Thyroid gland (tissue), 4 donors: ENCODE results near the gene DNAJC12. TPM values are rescaled to one million over a fixed set of nuclear protein-coding genes. Genes with fewer than 3 reads are reported as not detected.
"Not testable (repeated sequence)": the region's sequence is repeated elsewhere in the genome, so short reads cannot be mapped to it uniquely, and the experiment has no call there.

Source experiments
- DNase-seq, 2 donors: peaks; one replicate each; pipeline ENCODE4 v3.0.0-alpha.2; 2019
- H3K27ac ChIP-seq, 3 donors: fragments of 200-600 bp; sonication (generic); 1 replicate in 2 of 3; 2 replicates in 1 of 3; pipeline ENCODE4 v1.5.1; 2016 to 2019; ENCODE audit warnings: mild to moderate bottlenecking in 1 of 3, moderate library complexity in 1 of 3
- H3K27me3 ChIP-seq: fragments of 200-600 bp; sonication (generic); one replicate; pipeline ENCODE4 v1.5.1; 2019
- H3K36me3 ChIP-seq, 2 donors: fragments of 200-600 bp; sonication (generic); one replicate each; pipeline ENCODE4 v1.5.1; 2016 to 2019
- H3K4me1 ChIP-seq, 2 donors: fragments of 200-600 bp; sonication (generic); one replicate each; pipeline ENCODE4 v1.5.1; 2017 to 2019
- H3K4me3 ChIP-seq, 3 donors: fragments of 200-600 bp; sonication (generic); replicated peaks in 1 of 3; 1 replicate in 2 of 3; 2 replicates in 1 of 3; pipeline ENCODE4 v1.5.1; 2016; ENCODE audit warnings: mild to moderate bottlenecking in 1 of 3
- H3K9me3 ChIP-seq: fragments of 200-600 bp; sonication (generic); one replicate; pipeline ENCODE4 v1.5.1; 2017
- CTCF ChIP-seq, 6 experiments: fragments of 200-600 bp in 3 of 6; fragments of 450-650 bp in 3 of 6; sonication (generic) in 3 of 6; IDR thresholded peaks; one replicate each; pipeline ENCODE4 v1.5.1; 2016 to 2019; ENCODE audit warnings: antibody characterized with exemption in 6 of 6, mild to moderate bottlenecking in 2 of 6, inconsistent platforms in 1 of 6, moderate library complexity in 1 of 6
- POLR2A ChIP-seq, 2 donors: fragments of 450-650 bp; IDR thresholded peaks; one replicate each; pipeline ENCODE4 v1.6.1; 2017; ENCODE audit warnings: antibody characterized with exemption in 2 of 2, mild to moderate bottlenecking in 2 of 2, moderate library complexity in 1 of 2
- WGBS, 2 donors: methylation state at CpG; one replicate each; pipeline ENCODE4 v1.1.5; 2017; 5-methylcytosine and 5-hydroxymethylcytosine counted together
- intact Hi-C: fragments of 100-400 bp; cut with DNase I; formaldehyde crosslinking; loops from one replicate; pipeline ENCODE4 v1.15.1; 2023
- total RNA-seq, 4 donors: library from RNA; depleted of rRNA; stranded (reverse); fragments of >200 nt; gene quantifications; one replicate each; pipeline ENCODE4 v1.2.3, GENCODE V29; 2016

Gene DNAJC12
- total RNA-seq, 4 donors from 2014 or later = 0.56 to 7.8 (median 1.9) TPM

GRCh38 chr10:67780759-67781538 lies 57.0 kb downstream of the DNAJC12 start:
- no peak overlapping the region for H3K27ac ChIP-seq
- intact Hi-C loops = loop anchor here (5.0 kb wide), 1 partner anchor 84 kb away; the partner anchor contains the start of gene CTNNA3
- no peaks in the 10 kb centered on the region for H3K9me3 ChIP-seq
- 46 to 49% methylated on average over 4 of the region's 4 CpGs for WGBS, 2 donors
- no peaks in the 10 kb centered on the region for H3K27me3 ChIP-seq
- no peak overlapping the region for H3K4me3 ChIP-seq
- H3K36me3 ChIP-seq = no peaks in the 10 kb centered on the region
- TF ChIP-seq CTCF (IDR thresholded peaks at IDR 0.05) (no peak), POLR2A (IDR thresholded peaks at IDR 0.05) (no peak)
- H3K4me1 ChIP-seq = no peaks in the 10 kb centered on the region
- DNase-seq = no peak

GRCh38 chr10:67780204-67780621 lies 57.8 kb downstream of the DNAJC12 start:
- H3K4me3 ChIP-seq, H3K27ac ChIP-seq, H3K36me3 ChIP-seq, H3K9me3 ChIP-seq, H3K27me3 ChIP-seq, H3K4me1 ChIP-seq: not testable (repeated sequence)
- DNase-seq = peak; percentile 4 to 7
- WGBS, 2 donors = 17 to 18% methylated on average over 5 of the region's 5 CpGs
- intact Hi-C loops = loop anchor here (5.0 kb wide), 1 partner anchor 83 kb away; the partner anchor contains the start of gene CTNNA3

- TF ChIP-seq POLR2A (IDR thresholded peaks at IDR 0.05) (no peak), CTCF (IDR thresholded peaks at IDR 0.05) (peak; percentile 51 to 82 (median 76))
- DNase-seq = peak; percentile 57 to 64
- no peaks in the 10 kb centered on the region for H3K36me3 ChIP-seq
- no peak overlapping the region for H3K27ac ChIP-seq
- intact Hi-C loops = loop anchor here (5.0 kb wide), 1 partner anchor 82 kb away; the partner anchor contains the start of gene CTNNA3
- no peaks in the 10 kb centered on the region for H3K9me3 ChIP-seq
- H3K27me3 ChIP-seq = no peaks in the 10 kb centered on the region
- no peaks in the 10 kb centered on the region for H3K4me1 ChIP-seq
- no peak overlapping the region for H3K4me3 ChIP-seq
- WGBS, 2 donors = 0 to 1% methylated on average over 4 of the region's 4 CpGs
Measured at GRCh38 chr10:67779465-67780203, 58.4 kb downstream of the DNAJC12 start.

- H3K4me1 ChIP-seq = no peaks in the 10 kb centered on the region
- intact Hi-C loops = no loop called here
Measured at GRCh38 chr10:67776371-67776770, 61.6 kb downstream of the DNAJC12 start.

GRCh38 chr10:67775279-67775678 lies 62.7 kb downstream of the DNAJC12 start:
- H3K36me3 ChIP-seq = no peaks in the 10 kb centered on the region
- H3K4me3 ChIP-seq = no peak overlapping the region
- intact Hi-C loops = no loop called here
- 75 to 80% methylated on average over 2 of the region's 2 CpGs for WGBS, 2 donors
- no peaks in the 10 kb centered on the region for H3K4me1 ChIP-seq
- H3K27ac ChIP-seq = no peak overlapping the region
- no peaks in the 10 kb centered on the region for H3K27me3 ChIP-seq
- TF ChIP-seq POLR2A (IDR thresholded peaks at IDR 0.05) (no peak), CTCF (IDR thresholded peaks at IDR 0.05) (no peak)
- no peak for DNase-seq
- no peaks in the 10 kb centered on the region for H3K9me3 ChIP-seq

More at GRCh38 chr10:67776371-67776770, 61.6 kb downstream of the DNAJC12 start:
- Histone ChIP-seq H3K36me3 (no peaks in the 10 kb centered on the region), H3K9me3 (no peaks in the 10 kb centered on the region), H3K4me3 (no peak overlapping the region), H3K27ac (no peak overlapping the region), H3K27me3 (no peaks in the 10 kb centered on the region)
- no peak for DNase-seq
- TF ChIP-seq CTCF (IDR thresholded peaks at IDR 0.05) (no peak), POLR2A (IDR thresholded peaks at IDR 0.05) (no peak)
- 90 to 95% methylated on average over 1 of the region's 1 CpG for WGBS, 2 donors
